ENCODE measurements around the gene SELL.
"Not testable (repeated sequence)": the region's sequence is repeated elsewhere in the genome, so short reads cannot be mapped to it uniquely, and the experiment has no call there.

SELL gene

DNA sequence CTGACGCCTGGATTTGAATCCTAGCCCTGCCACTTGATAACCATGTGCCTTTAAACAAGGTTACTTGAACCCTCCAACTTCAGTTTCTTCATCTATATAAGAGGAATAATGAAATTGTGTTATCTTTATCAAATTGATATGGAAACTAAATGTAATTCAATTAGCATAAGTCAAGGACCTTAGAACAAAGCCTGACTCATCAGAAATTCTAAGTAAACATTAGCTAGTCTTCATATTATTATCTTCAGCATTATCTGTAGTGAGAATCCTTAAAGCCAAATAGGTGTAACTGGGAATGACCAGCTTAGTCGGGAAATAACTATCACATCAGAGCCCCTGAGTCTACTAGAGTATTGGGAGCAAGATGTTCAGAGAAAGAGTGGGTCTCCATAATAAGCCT lies 6.6 kb downstream of the SELL start:
- no peak for DNase-seq (ENCODE audit: low read depth)

DNA sequence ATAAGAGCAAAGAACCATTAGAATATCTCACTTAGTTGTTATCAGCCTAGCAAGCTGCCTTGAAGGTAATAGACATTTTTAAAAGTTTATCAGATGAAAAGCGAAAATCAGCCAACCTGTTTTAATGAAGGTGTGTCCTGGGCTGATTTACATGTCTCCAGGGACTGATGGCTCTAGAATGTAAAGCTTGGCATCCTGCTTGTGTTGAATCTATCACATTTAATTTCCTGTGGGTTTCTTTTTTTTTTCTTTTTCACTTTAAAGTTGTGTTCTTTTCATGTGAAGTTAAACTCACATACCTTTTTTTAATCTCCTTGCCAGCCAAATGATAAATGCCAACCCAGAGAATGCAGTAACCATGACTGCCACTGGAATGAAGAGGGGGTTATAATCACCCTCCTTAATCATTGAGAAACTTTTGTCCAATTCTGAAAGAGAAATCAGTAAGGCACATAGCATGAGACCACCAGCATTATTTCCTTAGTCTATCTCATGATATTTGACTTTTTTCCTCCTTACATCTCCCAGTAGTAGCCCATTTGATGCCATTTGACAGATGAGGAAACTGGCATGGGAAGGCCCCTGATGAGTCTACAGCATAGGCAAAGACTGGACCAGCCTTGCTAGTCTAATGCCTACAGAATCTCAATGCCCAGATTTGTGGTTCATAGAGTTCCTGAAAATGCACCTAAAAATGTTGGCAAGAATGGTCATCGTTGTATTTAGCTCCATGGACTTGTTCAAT lies 10.0 kb downstream of the SELL start:
- DNase-seq (ENCODE audit: low read depth), result no peak

DNA sequence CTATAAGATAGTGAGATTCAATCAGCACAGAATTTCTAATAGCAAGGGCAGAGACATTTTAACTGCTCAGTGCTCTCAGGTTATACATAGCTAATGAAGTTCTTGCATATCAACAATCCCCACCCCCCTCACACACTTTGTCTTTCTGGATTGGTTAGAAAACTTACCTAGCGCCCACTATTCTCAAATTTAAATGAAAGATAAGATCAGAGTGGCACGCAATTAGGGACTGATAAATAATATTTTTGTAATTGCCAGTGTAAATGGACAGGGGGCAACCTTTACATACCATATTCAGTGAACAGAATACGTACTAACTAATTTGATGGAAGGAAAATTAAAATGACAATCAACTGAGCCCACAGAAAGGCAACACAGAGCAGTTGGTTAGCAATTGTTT lies 11.7 kb downstream of the SELL start:
- no peak for DNase-seq (ENCODE audit: low read depth)

DNA sequence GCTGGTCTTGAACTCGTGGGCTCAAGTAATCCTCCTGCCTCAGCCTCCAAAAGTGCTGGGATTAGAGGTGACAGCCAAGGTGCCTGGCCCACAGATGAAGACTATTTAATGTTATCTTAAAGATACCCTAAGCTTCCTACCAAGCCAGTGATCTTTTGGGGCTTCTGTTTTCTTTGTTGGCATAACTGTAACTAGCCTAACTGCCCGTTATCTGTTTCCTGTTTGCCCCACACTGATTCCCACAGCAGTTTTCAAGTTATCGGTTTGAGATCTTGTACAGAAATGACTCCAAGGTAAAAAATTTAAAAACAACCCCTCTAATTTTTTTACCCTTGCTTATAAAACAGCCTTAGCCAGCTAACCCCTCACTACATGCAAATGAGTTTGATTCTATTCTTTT lies 12.4 kb downstream of the SELL start:
- DNase-seq (ENCODE audit: low read depth), result no peak

DNA sequence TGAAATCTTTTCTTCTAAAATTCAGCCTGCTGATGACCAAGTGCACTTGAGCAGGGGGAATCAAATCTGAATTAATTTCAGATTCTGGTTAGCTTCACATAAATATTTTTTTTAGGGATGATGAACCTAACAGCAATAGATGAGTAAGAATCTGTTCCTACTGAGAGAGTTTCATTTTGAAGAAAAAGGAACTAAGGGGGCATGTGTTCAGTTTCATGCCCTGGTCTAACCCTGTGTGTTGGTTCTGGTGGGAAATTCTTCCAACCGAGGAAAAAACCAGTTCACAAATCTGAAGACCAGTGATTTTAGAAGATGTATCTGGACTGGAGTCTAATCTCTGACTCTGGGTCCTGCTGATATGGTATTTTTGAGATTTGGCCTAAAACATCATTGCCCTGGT lies 13.7 kb downstream of the SELL start:
- no peak for DNase-seq (ENCODE audit: low read depth)

DNA sequence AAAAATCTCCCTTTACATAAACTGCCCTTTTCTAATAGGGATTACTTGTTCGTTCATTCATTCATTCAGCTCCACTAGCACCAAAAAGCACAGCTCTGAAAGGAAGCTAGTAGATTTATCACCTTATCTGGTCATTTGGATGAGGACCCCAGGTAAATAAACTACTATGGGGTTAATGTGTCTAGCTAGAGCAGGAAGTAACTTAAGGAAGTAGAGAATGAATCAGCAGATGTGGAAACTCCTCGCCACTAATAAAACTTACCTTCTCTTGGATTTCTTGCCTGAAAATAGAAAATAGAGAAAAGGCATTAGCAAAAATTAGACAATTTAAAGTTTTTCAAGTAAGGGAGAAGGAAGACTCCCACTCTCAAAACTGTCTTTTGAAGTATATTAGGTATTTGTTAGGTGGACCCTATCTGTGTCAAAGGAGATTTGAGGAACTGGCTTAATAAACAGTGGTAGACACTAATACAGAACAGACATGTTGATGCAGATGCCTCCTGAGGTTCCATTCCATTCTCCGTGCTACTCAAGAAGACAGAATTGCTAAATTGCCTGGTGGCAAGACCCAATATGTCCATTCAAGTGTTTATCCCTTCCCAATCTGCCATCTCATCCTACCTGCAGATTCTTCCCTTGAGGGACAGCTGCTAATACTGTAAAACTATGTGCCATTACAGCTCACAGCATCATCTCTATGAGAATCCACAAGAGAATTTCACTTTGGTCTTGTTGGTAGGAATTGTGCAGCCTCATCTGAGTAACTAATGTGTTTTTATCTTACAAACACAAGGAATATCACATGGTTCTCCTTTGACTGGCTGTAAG lies 14.9 kb downstream of the SELL start:
- DNase-seq (ENCODE audit: low read depth), result no peak

DNA sequence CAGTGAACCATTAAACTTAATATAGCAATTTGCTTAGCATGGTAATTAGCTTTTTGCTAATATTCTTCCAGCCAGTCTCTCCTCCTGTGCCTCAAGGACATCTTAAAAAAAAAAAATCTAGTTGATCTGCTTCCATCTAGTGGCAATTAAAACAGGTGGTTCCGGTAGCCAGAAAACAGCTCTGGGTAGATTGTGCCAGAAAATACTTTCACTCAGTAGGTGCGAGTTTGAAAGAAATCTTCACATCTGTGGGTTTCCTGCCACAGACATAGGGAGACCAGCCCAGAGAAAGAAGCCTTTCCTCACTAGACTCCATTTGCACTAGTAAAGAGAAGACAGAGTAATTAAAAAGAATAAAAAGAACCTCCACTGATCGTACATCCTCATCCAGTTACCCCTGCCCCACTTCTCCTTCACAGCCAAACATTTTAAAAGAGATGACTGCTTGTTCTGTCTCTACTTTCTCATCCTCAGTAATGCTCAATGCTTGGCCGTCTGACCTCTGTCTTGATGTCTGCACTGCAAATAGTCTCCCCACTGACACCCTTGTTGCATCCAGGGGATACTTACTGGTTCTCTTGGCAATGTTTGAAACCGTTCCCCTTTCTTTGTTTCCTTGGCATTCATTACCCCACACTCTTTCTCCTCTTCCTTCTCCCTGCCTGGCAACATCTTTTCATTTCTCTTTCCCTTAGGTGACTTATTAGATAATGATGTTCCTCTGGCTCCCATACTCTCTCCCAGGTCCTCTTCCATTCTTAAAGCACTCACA lies 16.9 kb downstream of the SELL start:
- no peak for DNase-seq (ENCODE audit: low read depth)

DNA sequence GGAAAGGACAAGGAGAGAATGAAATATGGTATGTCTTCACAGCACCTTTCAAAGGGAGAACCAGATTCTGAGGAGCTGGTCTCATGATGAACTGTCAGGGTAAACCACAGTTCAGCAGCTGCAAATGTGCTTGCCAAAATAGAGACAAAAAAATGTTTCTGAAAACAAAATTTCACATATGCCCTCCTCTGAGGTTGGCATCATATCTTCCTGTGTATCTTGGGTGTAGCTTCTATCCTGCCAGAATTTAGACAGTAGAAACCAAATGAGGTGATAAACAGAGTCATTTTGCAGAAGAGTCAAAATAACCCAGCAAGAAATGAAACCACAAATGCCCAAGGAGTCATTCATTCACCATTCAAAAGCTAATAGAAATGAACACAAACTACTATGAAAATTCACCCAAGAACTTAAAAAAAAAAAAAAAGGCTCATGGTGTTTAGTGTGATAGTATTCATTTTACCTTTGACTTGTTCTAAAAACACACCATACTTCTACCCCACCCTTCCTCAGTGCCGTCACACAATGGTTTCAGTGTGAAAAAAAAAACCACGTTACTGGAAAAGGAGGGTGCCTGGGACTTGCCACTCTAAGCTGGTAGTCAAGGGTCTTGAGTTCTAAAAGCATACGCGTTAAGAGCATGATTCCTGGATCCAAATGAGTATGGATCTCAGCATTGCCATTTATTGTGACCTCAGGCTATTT lies 18.5 kb downstream of the SELL start:
- no peak for DNase-seq (ENCODE audit: low read depth)

DNA sequence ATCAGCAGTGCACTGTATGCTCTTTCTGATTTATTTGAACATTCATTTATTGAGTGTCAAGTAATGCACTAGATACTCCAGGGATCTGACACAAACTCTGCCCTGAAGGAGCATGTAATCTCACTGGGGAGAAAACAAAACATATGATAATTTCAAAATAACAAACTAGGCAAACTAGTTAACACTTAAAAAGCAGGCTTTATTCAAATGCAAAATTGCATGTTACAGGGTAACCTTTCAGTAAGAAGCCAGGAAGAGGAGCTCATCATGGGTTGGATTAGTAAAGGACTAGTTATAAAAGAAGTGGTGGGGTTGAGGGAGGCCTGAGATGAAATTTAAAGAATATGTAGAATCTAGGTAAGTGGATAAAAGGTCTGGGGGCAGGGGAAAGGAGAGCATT lies 20.9 kb downstream of the SELL start:
- no peak for DNase-seq (ENCODE audit: low read depth)

DNA sequence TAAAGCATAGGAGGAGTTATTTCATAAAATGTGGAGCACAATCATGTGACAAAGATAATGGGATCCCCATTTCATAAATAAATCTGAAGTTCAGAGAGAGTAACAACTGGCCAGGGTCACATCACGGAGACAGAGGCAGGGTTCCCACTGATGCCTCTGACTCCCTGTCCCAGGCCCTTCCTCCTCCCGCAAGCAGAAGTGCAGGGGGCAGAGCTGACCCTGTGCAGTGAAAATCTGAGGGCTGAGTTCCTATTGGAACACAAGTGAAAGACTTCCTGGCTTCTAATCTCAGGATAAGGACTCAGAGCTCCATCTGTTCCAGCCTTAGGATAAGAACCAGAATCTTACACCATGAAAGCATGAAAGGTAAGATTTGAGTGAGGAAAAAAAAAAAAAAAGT lies 22.0 kb downstream of the SELL start:
- no peak for DNase-seq (ENCODE audit: low read depth)

DNA sequence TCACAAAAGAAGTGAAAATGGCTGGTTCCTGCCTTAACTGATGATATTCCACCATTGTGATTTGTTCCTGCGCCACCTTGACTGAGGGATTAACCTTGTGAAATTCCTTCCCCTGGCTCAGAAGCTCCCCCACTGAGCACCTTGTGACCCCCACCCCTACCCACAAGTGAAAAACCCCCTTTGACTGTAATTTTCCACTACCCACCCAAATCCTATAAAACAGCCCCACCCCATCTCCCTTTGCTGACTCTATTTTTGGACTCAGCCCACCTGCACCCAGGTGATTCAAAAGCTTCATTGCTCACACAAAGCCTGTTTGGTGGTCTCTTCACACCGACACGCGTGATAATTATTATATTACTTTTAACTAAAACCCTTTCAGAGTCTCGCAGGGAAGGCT lies 23.0 kb downstream of the SELL start:
- DNase-seq (ENCODE audit: low read depth), result not testable (repeated sequence)

DNA sequence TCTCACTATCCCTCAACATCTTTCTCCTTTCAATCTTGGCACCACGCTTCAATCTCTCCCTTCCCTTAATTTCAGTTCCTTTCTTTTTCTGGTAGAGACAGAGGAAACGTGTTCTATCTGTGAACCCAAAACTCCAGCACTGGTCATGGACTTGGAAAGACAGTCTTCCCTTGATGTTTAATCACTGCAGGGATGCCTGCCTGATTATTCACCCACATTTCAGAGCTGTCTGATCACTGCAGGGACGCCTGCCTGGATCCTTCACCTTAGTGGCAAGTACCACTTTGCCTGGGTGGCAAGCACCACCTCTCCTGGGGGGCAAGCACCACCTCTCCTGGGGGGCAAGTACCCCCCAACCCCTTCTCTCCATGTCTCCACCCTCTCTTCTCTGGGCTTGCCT lies 27.8 kb downstream of the SELL start:
- no peak for DNase-seq (ENCODE audit: low read depth)

DNA sequence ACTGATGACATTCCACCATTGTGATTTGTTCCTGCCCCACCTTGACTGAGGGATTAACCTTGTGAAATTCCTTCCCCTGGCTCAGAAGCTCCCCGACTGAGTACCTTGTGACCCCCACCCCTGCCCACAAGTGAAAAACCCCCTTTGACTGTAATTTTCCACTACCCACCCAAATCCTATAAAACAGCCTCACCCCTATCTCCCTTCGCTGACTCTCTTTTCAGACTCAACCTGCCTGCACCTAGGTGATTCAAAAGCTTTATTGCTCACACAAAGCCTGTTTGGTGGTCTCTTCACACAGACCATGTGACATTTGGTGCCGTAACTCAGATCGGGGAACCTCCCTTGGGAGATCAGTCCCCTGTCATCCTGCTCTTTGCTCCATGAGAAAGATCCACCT lies 28.3 kb downstream of the SELL start:
- DNase-seq (ENCODE audit: low read depth), result not testable (repeated sequence)

DNA sequence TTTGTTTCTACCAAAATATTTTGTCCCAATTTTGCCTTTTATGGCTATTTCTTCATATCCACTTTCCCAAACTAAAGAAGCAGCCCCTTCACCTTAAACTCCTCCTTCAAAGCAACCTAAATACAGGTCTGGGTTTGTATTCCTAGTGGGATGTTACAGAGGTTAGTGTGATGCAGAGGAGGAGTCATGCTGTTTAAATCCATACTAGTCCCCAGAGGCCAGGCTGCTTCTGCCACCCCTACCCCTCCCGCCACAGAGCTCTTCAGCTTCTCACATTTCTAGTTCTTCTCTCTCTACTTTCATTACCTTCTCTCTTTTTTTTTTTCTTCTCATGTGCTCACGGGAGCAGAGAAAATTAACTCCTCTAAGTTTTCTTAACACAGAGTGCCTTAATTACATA lies 29.3 kb downstream of the SELL start:
- no peak for DNase-seq (ENCODE audit: low read depth)

DNA sequence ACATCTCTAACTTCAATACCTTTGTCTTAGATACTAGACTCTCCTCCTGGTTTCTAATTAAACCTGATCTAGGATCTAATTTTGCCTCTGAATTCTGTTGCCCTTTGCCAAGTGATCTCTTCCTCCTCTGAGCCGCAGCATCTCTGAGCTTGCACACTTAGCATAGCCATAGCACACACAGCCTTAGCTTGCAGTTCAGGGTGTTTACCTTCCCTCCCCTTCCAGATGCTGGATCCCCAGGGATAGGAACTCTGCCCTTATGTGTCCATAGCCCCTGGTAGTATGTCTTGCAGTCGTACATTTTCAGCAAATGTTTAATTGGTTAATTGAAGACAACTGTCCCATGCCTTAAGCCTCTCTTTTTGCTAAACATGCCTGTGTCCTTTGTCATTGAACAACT lies 30.3 kb downstream of the SELL start:
- DNase-seq (ENCODE audit: low read depth), result no peak

DNA sequence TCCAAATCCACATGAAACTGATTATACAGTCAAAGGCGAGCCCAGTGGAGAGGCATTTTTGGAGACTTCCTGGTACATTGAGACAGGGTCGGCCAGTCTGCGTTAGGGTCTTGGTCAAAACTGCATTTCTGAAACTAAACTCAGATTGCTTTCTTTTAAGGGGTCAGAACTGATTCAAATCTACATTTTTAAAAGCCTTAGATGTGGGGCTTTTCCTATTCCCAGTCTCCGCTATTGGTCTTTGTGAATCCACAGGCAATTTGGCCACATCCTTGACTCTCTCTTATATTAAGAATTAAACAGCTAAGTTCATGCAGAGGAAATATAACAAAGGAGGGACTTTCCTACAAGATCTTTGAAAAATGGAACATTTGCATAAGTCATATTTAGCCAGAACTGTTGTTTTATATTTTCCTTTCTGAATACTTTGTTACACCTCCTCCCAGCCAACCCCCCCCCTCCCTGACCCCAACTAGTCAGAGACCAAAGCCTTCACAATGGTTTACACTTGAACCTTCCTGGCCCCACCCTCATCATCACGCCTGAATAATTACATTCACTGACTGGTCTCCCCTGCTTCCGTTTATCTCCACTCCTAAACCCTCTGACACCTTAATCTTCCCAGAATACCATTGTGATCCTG lies 30.9 kb downstream of the SELL start:
- DNase-seq (ENCODE audit: low read depth), result no peak

DNA sequence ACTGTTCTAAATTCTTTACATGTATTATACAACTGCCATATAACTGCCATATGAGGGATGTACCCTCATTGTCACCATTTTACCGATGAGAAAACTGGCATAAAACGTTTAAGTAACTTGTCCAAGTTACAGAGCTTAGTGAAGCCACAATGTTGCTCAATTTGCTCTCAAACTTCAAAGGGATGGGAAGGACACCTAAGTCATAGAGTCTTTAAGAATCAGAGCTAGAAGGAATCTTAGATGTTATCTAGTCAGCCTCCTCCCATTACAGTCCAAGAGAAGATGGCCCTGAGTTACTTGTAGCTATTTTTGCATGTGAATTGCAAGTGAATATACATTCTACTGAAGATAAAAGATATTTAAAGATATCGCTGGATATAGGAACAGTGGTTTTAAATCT lies 31.7 kb downstream of the SELL start:
- no peak for DNase-seq (ENCODE audit: low read depth)

DNA sequence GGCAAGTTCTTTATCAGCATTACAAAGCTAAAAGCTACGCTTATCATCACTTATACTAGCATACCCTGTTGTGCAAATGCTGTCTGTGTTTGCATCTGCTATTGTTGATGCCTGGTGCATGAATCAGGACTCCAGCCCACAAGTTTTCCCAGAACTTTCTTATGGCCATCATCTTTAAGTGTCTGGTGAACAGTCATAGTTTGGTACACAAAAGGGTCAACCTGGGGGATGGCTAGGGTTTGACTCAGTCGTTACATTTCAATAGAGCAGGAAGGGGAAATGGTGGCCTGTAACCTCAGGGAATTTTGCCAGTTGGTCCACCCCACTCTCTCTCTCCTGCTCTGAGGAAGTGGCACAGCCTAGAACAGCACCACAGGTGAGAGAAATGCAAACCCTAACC lies 35.4 kb downstream of the SELL start:
- DNase-seq (ENCODE audit: low read depth), result peak; percentile 4

DNA sequence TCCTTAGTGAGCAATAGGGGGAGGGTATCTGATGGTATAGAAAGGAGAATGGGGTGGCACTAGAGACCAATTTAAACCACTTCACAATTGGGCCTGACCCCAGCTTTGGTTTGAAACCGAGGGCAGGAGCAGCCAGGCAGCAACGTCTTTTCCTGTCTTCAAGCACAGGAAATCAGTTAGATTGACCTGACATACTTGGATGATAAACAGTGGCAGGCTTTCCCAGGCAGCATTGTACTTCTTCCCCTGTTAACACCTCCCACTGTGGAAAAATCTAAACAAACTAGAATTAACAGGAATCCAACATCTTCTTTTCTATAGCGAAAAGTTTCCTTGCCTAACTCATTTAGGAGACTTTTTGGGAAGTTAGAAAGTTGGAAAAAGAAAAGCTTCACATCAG lies 40.6 kb downstream of the SELL start:
- no peak for DNase-seq (ENCODE audit: low read depth)

DNA sequence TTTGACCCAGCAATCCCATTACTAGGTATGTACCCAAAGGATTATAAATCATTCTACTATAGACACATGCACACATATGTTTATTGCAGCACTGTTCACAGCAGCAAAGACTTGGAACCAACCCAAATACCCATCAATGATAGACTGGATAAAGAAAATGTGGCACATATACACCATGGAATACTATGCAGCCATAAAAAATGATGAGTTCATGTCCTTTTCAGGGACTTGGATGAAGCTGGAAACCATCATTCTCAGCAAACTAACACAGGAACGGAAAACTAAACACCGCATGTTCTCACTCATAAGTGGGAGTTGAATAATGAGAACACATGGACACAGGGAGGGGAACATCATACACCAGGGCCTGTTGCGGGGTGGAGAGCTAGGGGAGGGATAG lies 41.2 kb downstream of the SELL start:
- not testable (repeated sequence) for DNase-seq (ENCODE audit: low read depth)

DNA sequence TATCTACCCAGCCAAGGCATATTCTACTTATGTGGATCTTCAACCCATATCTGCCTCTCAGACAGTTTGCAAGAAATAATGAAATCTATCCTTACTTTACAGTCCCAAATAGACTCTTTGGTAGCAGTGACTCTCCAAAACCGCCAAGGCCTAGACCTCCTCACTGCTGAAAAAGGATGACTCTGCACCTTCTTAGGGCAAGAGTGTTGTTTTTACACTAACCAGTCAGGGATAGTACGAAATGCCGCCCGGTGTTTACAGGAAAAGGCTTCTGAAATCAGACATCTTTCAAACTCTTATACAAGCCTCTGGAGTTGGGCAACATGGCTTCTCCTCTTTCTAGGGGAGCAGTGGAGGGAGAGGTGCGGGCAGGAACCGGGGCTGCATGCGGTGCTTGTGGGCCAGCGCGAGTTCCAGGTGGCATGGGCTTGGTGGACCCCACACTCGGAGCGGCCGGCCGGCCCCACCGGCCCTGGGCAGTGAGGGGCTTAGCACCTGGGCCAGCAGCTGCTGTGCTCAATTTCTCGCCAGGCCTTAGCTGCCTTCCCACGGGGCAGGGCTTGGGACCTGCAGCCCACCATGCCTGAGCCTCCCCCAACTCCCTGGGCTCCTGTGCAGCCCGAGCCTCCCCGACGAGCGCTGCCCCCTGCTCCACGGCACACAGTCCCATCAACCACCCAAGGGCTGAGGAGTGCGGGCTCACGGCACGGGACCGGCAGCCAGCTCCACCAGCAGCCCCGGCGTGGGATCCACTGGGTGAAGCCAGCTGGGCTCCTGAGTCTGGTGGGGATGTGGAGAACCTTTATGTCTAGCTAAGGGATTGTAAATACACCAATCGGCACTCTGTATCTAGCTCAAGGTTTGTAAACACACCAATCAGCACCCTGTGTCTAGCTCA lies 43.5 kb downstream of the SELL start:
- DNase-seq (ENCODE audit: low read depth), result not testable (repeated sequence)

All from EH (cell line).